CD4-positive, alpha-beta T cell treated with Interferon gamma for 1 hour (primary cell): ENCODE results near the gene AKR7A3.

ENCODE experiments used
- DNase-seq: peaks from one replicate; pipeline ENCODE4 v3.0.0-alpha.2; 2020

AKR7A3 gene

GRCh38 chr1:19251305-19252196, 37.0 kb downstream of the AKR7A3 start, which contains the start of the genes EMC1 and MRTO4:
EMC1 (minus strand) TSS chr1:19251524; CDS start chr1:19251509, 15 bp downstream.
MRTO4 (plus strand) TSS chr1:19251805; CDS start chr1:19251836, 31 bp downstream.
- DNase-seq: peak; percentile 79

- DNase-seq: no peak
These were observed 37.8 kb downstream of the AKR7A3 start for GRCh38 chr1:19250629-19251304.

- peak; percentile 59 for DNase-seq
These were observed 47.7 kb downstream of the AKR7A3 start for GRCh38 chr1:19240673-19241538.

GRCh38 chr1:19239876-19240275, 48.7 kb downstream of the AKR7A3 start:
- no peak for DNase-seq

GRCh38 chr1:19234224-19234623, 54.3 kb downstream of the AKR7A3 start:
- DNase-seq: no peak
